ENCODE data around the gene IL1RAPL2.

DNA sequence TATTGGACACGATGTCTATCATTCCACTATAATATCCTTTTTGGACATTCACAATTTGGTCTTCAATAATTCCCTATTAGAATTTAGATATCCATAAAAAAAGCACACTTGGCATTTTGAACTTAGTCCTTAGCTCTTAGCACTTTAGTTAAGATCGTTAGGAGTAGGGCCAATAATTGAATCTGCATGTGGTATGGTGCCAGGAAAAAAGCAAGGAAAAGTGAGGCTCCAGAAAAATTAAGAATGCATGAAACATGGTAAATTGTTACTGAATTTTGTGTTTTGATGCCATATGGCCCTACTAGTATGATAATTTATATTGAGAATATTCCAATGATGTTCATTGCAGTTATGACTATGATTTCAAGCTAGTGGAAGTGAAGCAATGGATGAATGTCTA lies 708.1 kb downstream of the IL1RAPL2 start:
- TF ChIP-seq, protein P1, sequence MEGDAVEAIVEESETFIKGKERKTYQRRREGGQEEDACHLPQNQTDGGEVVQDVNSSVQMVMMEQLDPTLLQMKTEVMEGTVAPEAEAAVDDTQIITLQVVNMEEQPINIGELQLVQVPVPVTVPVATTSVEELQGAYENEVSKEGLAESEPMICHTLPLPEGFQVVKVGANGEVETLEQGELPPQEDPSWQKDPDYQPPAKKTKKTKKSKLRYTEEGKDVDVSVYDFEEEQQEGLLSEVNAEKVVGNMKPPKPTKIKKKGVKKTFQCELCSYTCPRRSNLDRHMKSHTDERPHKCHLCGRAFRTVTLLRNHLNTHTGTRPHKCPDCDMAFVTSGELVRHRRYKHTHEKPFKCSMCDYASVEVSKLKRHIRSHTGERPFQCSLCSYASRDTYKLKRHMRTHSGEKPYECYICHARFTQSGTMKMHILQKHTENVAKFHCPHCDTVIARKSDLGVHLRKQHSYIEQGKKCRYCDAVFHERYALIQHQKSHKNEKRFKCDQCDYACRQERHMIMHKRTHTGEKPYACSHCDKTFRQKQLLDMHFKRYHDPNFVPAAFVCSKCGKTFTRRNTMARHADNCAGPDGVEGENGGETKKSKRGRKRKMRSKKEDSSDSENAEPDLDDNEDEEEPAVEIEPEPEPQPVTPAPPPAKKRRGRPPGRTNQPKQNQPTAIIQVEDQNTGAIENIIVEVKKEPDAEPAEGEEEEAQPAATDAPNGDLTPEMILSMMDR (IDR thresholded peaks at IDR 0.05; ENCODE audit: extremely low read depth in 1 of 2, insufficient read depth in 1 of 2, low read depth in 1 of 2, low read length in 2 of 2) = no peak
- TF ChIP-seq POLR2A (IDR thresholded peaks at IDR 0.05; ENCODE audit: low read depth, low read length) (no peak), JUN (IDR thresholded peaks at IDR 0.05; ENCODE audit: borderline replicate concordance, insufficient read depth, insufficient read length, low read depth) (no peak), EZH2 (IDR thresholded peaks at IDR 0.05; ENCODE audit: borderline replicate concordance, low read depth, low read length, severe bottlenecking) (no peak), MYC (IDR thresholded peaks at IDR 0.05; ENCODE audit: low read depth, low read length) (no peak), POLR2AphosphoS5 (IDR thresholded peaks at IDR 0.05; ENCODE audit: insufficient read depth, low read depth, low read length) (no peak), FOS (IDR thresholded peaks at IDR 0.05; ENCODE audit: borderline replicate concordance, insufficient read depth, low read length) (no peak), GATA2 (IDR thresholded peaks at IDR 0.05; ENCODE audit: insufficient read depth, insufficient read length, low read depth, low read length) (no peak)
- TF ChIP-seq, protein P2, sequence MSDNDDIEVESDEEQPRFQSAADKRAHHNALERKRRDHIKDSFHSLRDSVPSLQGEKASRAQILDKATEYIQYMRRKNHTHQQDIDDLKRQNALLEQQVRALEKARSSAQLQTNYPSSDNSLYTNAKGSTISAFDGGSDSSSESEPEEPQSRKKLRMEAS (IDR thresholded peaks at IDR 0.05; ENCODE audit: insufficient read depth, insufficient read length) = no peak
